Activated CD4-positive, CD25-positive, alpha-beta regulatory T cell treated with anti-CD3 and anti-CD28 coated beads, Interleukin-2, amount 50 U/mL, for 16 hours (primary cell): ENCODE results near the gene ERICH4.
"Not testable (repeated sequence)": the region's sequence is repeated elsewhere in the genome, so short reads cannot be mapped to it uniquely, and the experiment has no call there.

Experiments
- DNase-seq: peaks from one replicate; pipeline ENCODE4 v3.0.0-alpha.2; 2020; ENCODE audit warnings: low read depth, low spot score

ERICH4 gene

GRCh38 chr19:41478875-41479756 is 36.2 kb downstream of the ERICH4 start:
- no peak for DNase-seq

GRCh38 chr19:41479757-41480191 is 36.8 kb downstream of the ERICH4 start:
- no peak for DNase-seq

- no peak for DNase-seq
Measured at GRCh38 chr19:41480336-41480735, 37.4 kb downstream of the ERICH4 start.

- DNase-seq = no peak
Measured at GRCh38 chr19:41484822-41485221, 41.9 kb downstream of the ERICH4 start.

- DNase-seq = not testable (repeated sequence)
Measured at GRCh38 chr19:41486953-41487352, 44.0 kb downstream of the ERICH4 start.

- DNase-seq = no peak
Measured at GRCh38 chr19:41492843-41493242, 49.9 kb downstream of the ERICH4 start.
